HG03342 (cell line): ENCODE measurements around the gene CEP112.

Experiments
- ATAC-seq: cut with Tn5 transposase; IDR thresholded peaks from one replicate; pipeline ENCODE4 v1.9.1; 2021; ENCODE audit warnings: mild to moderate bottlenecking, moderate library complexity; ENCODE audit not compliant: unreplicated experiment

Gene CEP112

DNA sequence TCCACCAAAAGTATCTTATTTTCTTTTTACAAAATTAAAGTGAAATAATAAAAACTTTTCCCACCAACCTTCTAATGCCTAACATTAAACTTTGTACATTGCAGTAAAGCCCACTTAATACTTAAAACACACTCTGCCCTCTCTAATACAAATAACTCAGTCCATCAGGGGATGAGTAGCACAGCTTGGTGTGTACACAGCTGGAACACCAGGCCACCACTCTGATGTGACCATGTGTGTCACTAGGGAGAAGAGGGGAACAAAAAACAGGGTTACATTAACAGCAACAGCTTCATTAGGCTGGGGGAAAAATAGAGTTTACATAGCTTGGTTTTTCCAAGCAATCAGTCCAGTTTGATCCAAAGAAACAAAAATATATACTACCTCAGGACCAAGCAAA lies 295.0 kb downstream of the CEP112 start:
- ATAC-seq: no peak

DNA sequence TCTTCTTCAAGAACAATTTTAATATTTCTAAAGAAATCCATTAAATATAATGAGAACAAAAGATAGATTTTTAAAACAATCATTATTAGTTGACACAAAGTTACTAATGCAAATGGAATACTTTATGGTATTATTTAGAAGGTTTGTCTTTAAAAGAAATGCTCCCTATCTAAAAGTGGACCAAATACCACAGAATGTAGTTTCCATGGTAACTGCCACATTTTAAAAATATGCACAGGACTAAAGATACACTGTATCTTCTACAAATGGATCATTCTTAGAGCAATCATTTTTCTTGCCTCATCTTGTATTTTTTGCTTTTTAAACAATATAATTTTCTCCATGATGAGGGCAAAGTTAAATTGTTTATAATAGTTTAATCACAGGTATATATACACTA lies 296.0 kb downstream of the CEP112 start:
- no peak for ATAC-seq

DNA sequence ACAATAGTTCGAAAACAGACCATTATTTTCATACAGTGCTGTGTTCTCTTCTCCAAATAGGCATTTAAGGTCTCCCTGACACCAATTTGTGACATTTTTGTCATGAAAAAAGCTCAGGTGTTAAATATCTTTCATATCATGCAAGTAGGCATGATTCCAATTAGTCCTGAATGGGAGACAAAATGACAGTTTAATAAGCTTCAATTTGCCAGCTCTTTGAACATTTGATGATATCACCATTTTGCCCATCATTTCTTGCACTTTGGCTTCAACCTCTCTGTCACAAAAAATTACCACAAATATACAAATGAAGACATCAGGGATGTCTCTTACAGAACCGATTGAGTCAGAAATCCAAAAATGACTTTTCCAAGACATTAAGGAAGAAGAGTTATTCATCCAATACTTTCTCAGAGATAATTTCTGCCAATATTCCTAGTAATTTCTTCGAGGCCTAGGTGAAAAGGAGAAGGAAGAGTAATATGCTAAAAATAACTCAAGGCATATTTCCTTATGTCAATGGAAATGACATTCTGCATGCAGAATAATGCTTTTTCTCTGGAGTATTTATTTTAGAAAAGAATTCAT lies 298.1 kb downstream of the CEP112 start:
- ATAC-seq: no peak

DNA sequence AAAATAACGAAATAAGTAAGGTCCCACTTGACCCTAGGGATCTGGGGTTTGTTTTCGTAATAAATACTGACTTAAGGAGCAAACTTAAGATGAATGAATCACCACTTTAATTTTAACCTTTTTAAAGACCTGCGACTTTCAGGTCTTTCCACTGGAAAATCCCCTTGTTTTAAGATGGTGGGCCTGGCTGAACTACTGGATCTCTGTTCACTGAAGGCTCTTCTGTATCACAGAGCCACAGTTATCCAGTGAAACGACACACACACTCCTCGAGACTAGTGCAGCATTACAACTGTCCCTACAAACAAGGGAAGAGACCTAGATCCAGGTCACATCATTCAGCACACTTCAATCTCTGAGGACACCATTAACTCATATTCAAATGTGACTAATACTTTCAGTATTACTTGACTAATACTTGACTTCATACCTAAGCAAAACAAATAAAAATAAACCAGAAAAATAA lies 299.0 kb downstream of the CEP112 start:
- ATAC-seq: peak; percentile 65

DNA sequence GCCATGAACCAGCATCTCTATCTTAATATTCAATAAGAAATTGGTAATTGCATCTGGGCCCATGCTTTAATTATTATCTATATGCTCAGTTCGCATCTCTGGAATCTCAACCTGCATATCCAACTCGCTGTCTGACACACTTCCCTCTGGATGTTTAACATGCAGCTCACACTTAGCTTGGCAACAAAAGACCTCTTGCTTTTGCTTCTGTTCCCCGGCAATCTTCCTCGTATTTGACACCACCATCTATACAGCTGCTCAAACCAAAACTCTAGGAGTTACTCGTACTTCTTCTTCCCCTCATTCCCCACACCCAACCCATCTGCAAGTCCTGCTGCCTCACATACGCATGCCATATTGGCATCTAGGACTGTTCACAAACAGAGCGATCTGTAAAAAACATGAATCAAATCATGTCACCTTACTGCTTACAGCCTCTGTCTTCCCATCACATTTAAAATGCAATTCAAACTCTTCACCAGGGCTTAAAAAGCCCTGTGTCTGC lies 300.6 kb downstream of the CEP112 start:
- no peak for ATAC-seq

DNA sequence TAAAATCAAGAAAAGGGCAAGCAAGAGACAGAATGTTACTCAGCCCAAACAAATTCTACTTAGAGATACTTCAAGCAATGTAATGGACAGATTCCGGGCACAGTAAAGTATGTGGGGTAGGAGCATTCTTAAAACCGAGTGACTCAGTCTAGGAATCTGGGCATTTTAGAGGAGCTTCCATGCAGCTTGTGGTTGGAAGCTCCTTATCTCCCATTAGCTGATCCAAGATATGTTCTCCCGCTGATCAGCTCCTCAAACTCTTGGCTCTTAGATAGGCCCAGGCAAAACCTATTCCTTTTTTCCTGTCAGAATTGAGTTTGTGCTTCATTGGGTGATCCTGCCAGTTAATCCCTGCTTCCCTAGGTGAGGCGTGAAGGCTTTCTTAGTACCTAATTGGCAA lies 303.3 kb downstream of the CEP112 start:
- ATAC-seq: no peak

DNA sequence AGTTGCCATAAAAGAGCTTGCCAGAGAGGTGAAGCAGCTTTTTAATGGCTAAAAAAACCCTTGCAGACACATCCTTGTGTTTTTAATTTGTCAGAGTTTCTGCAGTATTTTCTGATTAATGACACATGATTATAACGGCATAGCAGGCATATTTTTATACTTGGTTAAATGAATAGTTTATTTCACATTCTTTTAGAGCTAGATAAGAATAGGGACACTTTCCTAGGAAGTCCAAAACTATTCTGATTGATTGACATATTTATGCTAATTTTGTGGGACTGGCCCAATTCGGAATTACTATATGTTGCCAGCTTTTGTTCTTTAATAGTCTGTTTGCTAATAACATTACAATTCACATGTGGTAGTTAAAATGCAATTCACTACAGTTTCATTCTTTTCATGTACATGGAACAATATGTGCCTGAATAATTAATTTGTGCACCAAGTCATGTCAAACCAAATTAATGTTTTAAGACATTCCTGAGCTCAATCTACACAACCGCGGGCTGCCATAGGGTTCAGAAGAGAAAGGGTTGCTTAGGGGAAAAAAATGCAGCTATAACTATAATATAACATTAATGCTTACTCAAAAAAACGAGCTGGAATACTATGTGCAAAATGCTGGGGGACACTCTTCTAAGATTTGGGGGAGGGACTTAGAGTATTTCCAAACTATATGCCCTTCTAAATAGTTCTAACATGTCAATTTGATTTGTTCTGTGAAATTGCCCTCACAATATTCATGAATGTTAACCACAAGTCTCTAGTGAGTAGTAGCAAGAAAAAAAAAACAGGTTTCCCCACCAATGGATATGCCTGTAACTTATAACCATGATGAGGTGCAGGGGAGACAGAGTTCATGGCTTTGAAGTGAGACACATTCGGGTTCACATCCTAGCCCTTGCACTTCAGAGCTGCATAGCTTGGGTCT lies 305.4 kb downstream of the CEP112 start:
- no peak for ATAC-seq

DNA sequence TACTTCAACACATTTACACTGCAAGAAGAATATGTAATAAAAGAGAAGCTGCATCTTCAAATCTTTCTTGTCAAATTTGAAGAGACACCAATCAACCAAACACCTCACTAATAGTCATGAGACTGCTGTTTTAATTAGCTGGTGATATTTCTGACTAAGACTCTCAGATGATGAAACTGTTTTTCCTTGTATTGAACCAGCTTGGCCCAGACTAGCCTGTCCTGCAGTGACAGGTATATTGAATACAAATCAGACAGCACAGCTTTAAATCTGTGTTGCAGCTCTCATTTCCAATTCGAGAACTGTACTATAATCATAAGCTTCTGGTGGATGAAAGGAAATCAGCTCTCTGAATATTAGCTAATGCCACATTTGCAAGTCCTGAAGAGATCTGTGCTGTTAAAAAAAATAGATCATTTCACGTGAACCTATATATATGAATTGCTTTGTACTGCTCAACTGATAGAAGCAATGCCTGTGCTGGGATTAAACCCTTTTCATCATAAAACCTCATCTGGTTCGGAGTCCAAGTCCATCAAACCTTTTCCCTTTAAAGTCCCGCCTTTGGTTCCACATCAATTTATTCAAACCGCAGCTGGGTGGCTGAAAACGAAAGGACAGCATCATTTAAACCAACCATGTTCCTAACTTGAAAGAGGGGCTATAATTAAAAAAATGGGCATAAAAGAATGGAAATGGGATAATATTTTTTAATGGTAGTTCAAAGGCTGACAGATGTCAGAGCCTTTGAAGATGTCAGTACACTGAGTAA lies 306.2 kb downstream of the CEP112 start:
- ATAC-seq: no peak

DNA sequence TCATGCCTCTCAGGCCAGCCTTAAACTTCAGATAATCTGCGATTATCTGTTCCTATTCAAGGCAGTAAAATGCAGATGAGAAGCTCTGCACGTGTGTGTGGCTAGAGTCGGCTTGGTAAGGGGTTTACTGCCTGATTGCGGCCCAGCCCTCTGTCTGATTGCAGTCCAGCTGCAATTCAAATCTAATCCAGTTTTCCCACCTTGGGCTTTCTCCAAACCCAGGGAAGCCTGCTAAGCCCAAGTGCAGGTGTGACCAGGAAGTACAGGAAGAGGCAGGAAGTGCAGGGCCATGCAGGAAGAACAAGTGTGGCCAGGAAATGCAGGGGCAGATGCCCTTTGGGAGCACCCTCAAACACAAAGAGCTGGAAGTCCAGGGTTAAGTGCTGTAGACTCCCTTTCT lies 314.9 kb downstream of the CEP112 start:
- ATAC-seq: no peak

DNA sequence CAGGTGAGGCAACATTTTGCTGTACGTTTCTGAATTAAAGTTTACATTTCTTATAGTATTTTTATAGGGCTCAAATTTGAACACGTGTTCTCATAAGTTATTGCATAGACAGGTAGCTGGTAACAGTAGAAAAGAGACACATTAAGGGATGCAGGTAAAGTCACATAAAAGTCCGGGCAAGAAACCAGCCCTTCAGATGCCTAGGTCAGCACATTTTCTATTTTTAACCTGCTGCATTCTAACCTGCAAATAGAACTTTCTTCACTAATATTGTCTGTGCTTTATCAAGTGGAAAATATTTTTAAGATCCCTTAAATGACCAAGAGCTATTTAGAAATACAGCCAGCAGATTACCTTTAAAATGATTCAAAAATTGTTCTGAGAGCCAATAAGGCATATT lies 323.1 kb downstream of the CEP112 start:
- no peak for ATAC-seq

DNA sequence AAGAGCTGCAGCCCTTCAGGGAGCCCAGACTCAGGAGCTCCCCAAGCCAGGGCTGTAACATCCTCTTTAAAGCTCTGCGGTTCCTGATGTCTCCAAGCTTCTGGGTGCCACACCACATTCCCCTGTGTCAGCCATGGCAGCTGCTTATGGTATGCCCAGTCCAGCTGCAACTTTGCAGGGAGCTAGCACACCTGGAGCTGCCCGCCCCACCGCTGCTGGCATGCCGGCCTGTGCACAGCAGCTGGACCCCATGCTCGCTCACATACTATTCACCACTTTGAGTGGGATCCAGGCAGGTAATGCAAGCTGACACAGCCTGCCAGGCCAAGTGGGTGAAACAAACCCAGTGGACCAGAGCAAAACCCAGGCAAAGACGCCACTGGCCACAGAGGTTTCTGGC lies 324.9 kb downstream of the CEP112 start:
- no peak for ATAC-seq

DNA sequence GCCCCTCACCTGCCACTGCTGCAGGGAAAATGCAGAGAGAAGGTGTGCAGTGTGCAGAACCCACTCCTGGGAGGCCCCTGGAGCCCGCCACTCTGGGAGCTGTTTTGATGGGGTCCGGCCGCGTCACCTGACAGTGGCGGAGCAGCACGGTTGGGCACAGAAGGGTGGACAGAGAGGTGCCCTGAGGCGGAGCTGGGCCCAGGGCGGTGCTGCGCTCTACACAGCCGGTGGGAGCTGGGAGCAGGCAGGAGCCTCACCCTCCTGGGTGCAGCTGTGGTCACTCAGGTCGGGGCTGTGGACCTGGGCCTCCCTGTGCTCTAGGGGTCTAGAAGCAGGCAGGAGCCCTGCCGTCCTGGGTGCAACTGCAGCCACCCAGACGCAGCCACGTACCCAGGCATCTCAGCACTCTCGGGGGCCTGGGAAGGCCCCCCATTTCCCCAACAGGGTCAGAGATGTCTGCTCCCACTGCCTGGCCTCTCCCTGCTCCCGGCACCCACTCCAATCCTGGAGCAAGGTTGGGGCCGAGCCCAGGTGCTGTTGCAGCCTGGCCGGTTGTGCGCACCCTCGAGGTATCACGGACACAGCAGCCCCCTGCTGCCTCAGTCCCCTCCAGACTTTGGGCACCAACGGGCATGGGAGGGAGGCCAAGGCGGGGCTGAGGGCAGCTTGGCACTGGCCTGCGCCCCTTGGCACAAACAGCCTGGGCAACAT lies 326.1 kb downstream of the CEP112 start:
- ATAC-seq: no peak

DNA sequence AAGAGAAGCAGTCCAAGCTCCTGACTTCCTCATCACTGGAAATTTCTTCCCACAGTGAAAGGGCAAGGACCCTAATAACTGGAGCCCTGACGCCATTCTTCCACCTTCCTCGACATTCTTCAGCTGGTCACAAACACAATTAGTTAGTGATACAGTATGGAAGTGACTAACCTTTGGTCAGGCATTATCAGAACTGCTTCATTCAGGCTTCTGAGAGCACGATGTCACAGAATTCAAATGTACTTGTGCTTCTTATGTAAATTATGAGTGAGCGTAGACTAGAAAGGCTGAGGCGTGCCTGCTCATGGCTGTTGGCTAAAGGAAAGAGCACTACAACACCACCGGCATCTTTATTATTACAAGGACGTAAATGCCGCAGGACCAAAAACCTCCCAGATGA lies 327.5 kb downstream of the CEP112 start:
- no peak for ATAC-seq

DNA sequence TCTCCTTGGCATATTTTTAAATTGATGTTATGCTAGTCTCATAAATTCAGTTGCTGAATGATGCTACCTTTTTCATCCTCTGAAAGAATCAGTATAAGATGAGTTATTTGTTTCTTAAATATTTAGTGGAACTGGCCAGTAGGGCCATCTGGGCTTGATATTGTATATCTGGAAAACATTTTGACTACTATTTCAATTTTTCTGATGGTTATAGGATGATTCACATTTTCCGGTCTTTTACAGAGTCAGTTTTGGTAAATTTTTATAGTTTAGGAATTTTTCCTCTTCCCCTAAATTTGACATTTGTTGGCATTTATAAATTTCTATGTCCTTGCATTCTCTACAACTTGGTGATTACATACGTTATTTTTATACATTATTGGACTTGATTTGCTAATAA lies 334.2 kb downstream of the CEP112 start:
- no peak for ATAC-seq

DNA sequence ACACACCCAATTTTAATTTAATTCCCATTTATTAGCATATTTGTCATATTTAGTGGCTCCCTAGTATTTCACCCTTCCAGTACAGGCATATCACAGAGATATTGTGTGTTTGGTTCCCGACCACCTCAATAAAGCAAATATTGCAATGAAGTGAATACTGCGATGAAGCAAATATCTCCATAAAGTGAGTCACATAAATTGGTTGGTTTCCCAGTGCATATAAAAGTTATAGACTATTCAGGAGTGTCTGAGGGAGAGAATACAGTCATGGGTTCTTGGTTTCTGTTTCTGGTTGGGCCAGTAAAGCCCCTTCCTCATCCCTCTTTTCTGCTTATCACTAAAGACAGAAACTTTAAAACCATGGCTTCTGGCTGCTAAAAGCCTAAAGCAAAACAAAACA lies 335.1 kb downstream of the CEP112 start:
- ATAC-seq: no peak

DNA sequence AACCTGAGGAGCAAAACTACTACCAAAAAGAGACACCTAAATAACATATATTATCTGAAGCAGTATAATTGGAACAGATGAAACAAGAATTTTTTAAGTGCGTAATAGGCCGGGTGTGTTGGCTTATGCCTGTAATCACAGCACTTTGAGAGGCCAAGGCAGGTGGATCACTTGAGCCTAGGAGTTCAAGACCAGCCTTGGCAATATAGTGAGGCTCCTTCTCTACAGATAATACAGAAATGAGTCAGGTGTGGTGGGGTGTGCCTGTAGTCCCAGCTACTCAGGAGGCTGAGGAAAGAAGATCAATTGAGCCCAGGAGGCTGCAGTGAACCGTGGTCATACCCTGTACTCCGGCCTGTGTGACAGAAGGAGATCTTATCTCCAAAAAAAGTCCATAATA lies 336.3 kb downstream of the CEP112 start:
- ATAC-seq: no peak

DNA sequence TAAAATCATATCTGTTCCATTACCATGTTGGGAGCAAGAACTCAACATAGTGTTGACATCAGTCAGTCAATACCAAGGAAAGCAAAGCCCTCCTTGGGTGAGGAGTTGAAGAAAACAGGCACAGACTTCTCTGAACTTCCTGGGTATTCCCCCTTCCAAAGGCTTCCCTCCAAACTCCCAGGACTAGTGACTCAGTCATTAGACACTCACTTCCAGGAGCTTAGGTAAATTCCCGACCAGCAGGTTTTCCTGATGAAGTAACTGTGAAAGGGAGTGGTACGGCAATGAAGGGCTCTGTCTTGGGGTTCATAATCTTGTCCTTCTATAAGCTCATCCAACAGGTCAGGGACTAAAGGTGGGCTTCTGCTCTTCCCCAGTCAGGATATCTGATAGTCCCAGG lies 336.7 kb downstream of the CEP112 start:
- no peak for ATAC-seq

DNA sequence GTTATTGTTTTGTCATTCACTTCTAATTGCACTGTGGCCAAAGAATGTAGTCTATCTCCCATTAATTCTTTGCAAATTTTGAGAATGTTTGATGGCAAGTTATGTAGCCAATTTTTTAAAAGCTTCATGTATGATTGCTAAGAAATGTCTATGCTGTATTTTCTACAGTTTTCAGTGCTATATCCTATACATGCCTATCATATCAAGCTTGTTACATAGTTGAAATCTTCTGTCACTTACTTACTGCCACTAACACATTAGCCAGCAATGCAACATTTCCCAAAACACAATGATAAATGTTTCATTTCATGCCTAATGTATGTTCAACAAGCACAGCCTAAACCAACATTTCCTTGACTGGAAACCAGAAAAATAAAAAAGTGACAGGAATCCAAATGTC lies 338.1 kb downstream of the CEP112 start:
- no peak for ATAC-seq

DNA sequence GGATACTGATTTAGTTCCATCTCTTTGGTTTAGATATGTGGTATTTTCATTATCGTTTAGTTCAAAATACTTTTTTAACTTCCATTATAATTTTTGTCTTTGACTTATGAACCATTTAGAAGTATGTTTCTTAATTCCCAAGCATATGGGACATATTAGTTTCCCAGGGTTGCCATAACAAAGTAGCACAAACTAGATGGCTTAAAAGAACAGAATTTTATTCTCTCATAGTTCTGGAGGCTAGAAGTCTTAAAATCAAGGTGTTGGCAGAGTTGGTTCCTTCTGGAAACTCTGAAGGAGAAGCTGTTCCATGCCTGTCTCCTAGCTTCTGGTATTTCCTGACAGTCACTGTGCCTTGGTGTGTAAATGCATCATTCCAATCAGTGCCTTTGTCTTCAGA lies 339.0 kb downstream of the CEP112 start:
- ATAC-seq: no peak

DNA sequence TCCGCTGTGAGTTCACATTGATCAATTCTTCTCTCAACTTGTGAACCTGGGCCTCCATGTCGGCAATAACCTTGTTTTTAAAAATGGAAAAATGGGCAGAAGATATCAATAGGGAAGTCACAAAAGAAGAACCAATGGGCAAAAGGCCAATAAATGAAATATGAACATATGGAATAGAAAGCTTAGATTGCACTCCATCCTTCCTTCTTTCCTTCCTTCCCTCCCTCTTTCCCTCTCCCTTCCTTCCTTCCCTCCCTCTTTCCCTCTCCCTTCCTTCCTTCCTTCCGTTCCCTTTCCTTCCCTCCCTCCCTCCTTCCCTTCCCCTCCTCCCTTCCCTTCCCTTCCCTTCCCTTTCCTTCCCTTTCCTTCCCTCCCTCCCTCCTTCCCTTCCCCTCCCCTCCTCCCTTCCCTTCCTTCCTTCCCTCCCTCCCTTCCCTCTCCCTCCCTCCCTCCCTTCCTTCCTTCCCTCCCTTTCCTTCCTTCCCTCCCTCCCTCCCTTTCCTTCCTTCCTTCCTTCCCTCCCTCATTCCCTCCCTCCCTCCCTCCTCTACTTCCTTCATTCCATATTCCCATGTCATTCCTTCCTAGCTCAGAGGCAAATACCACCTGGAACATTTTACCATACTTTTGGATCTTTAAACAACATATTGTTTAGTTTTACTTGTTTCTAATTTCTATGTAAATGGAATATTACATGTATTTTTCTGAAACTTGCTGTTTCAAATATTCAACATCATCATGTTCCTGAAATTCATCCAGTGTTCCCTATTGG lies 339.8 kb downstream of the CEP112 start:
- no peak for ATAC-seq
